ENCODE data around the gene INAFM1.
"Not testable (repeated sequence)": the region's sequence is repeated elsewhere in the genome, so short reads cannot be mapped to it uniquely, and the experiment has no call there.

Gene INAFM1

GRCh38 chr19:47268028-47268427 is 6.7 kb upstream of the INAFM1 start:
- no peak for DNase-seq (ENCODE audit: low read depth)

- DNase-seq (ENCODE audit: low read depth): no peak
Measured at GRCh38 chr19:47269596-47269995, 5.1 kb upstream of the INAFM1 start.

- no peak for DNase-seq (ENCODE audit: low read depth)
Measured at GRCh38 chr19:47270408-47270807, 4.3 kb upstream of the INAFM1 start.

GRCh38 chr19:47271949-47272348 is 2.7 kb upstream of the INAFM1 start:
- DNase-seq (ENCODE audit: low read depth): no peak

GRCh38 chr19:47272448-47273312 is 2.0 kb upstream of the INAFM1 start:
- peak; percentile 36 for DNase-seq (ENCODE audit: low read depth)

- peak; percentile 79 for DNase-seq (ENCODE audit: low read depth)
Measured at GRCh38 chr19:47273313-47274070, 1.2 kb upstream of the INAFM1 start.

- no peak for DNase-seq (ENCODE audit: low read depth)
Measured at GRCh38 chr19:47274891-47275761, 441 bp downstream of the INAFM1 start.

GRCh38 chr19:47275791-47276461 is 1.2 kb downstream of the INAFM1 start:
- no peak for DNase-seq (ENCODE audit: low read depth)

GRCh38 chr19:47276513-47276912 is 1.8 kb downstream of the INAFM1 start:
- not testable (repeated sequence) for DNase-seq (ENCODE audit: low read depth)

- no peak for DNase-seq (ENCODE audit: low read depth)
Measured at GRCh38 chr19:47280183-47280797, 5.6 kb downstream of the INAFM1 start.

GRCh38 chr19:47283405-47284059 is 8.8 kb downstream of the INAFM1 start:
- DNase-seq (ENCODE audit: low read depth): no peak

- DNase-seq (ENCODE audit: low read depth): no peak
Measured at GRCh38 chr19:47284324-47284899, 9.7 kb downstream of the INAFM1 start.

- DNase-seq (ENCODE audit: low read depth): peak; percentile 45
Measured at GRCh38 chr19:47296036-47296435, 21.4 kb downstream of the INAFM1 start.

- DNase-seq (ENCODE audit: low read depth): not testable (repeated sequence)
Measured at GRCh38 chr19:47300867-47301266, 26.2 kb downstream of the INAFM1 start.

GRCh38 chr19:47302249-47302648 is 27.6 kb downstream of the INAFM1 start:
- no peak for DNase-seq (ENCODE audit: low read depth)

- no peak for DNase-seq (ENCODE audit: low read depth)
Measured at GRCh38 chr19:47303966-47304365, 29.3 kb downstream of the INAFM1 start.

- peak; percentile 42 for DNase-seq (ENCODE audit: low read depth)
Measured at GRCh38 chr19:47305309-47305751, 30.6 kb downstream of the INAFM1 start.

- no peak for DNase-seq (ENCODE audit: low read depth)
Measured at GRCh38 chr19:47306303-47306702, 31.6 kb downstream of the INAFM1 start.

GRCh38 chr19:47309038-47309437 is 34.4 kb downstream of the INAFM1 start:
- DNase-seq (ENCODE audit: low read depth): no peak

- no peak for DNase-seq (ENCODE audit: low read depth)
Measured at GRCh38 chr19:47309608-47310007, 34.9 kb downstream of the INAFM1 start, which contains the start of gene C5AR1. Gene C5AR1 (plus strand): TSS chr19:47309861. CDS start chr19:47309896, 35 bp downstream.
